SU-DHL-6 (cell line): Measurements from ENCODE around the gene ADCY10.

ENCODE experiments used
- EZH2phosphoT487 ChIP-seq: fragments of 200-600 bp; sonication (generic), shearing (Covaris generic); conservative IDR thresholded peaks from 2 replicates; pipeline ENCODE4 v1.6.1; 2018; ENCODE audit warnings: mild to moderate bottlenecking, antibody characterized with exemption, low read length, moderate library complexity, mixed read lengths
- TF ChIP-seq, protein P1 (sequence below): fragments of 200-600 bp; sonication (generic); IDR thresholded peaks from one replicate; pipeline ENCODE4 v1.5.1; 2017; ENCODE audit warnings: antibody characterized with exemption, mild to moderate bottlenecking, low read length, moderate library complexity; ENCODE audit not compliant: insufficient read depth, poor library complexity, severe bottlenecking

DNA sequence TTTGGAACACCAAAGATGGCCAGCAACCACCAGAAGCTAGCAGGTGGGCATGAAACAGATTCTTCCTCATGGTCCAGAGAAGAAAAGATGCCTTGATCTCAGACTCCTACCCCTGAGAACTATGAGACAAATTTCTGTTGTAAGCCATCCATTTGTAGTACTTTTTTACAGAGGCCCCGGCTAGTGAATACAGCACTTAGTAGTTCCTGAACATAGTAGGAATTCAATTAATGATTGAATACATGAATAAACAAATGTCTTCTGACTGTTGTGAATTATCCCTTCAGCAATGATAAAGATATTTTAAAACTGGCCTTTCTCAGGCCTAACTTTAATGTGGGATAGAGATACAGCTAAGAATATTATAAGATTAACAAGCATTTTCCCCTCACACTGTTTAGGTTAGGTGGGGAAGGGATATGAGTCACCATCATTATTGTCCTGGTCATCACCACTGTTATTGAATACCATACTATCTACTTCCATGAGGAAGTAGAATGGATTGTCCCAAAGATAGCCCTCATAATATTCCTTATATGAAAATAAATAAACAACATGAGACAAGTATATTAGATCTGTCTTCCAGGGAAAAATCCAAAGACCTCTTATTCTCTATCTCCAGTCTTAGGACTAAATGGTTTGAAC lies 51.4 kb downstream of the ADCY10 start:
- TF ChIP-seq, protein P1, sequence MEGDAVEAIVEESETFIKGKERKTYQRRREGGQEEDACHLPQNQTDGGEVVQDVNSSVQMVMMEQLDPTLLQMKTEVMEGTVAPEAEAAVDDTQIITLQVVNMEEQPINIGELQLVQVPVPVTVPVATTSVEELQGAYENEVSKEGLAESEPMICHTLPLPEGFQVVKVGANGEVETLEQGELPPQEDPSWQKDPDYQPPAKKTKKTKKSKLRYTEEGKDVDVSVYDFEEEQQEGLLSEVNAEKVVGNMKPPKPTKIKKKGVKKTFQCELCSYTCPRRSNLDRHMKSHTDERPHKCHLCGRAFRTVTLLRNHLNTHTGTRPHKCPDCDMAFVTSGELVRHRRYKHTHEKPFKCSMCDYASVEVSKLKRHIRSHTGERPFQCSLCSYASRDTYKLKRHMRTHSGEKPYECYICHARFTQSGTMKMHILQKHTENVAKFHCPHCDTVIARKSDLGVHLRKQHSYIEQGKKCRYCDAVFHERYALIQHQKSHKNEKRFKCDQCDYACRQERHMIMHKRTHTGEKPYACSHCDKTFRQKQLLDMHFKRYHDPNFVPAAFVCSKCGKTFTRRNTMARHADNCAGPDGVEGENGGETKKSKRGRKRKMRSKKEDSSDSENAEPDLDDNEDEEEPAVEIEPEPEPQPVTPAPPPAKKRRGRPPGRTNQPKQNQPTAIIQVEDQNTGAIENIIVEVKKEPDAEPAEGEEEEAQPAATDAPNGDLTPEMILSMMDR, result no peak
- TF ChIP-seq EZH2phosphoT487, result no peak
